H1 (cell line): Measurements from ENCODE around the gene ZNF532. TPM values are rescaled to one million over a fixed set of nuclear protein-coding genes. Genes with fewer than 3 reads are reported as not detected.

Experiments
- CTCF ChIA-PET: fragments of 300-600 bp; sonication (Branson Sonifier 250); formaldehyde crosslinking; loops from one replicate; lab custom pipeline; 2021; ENCODE audit not compliant: partially characterized antibody; lab: Charles Lee
- POLR2A ChIA-PET: fragments of 300-600 bp; sonication (Branson Sonifier 250); formaldehyde crosslinking; loops from one replicate; lab custom pipeline; 2021; ENCODE audit warnings: inconsistent platforms; ENCODE audit not compliant: partially characterized antibody; lab: Charles Lee
- DNase-seq, 2 experiments: peaks; one replicate each; pipeline versions ENCODE4 v3.0.0 to v3.0.0-alpha.2; 2010 to 2022; ENCODE audit warnings: low spot score in 2 of 2, low read depth in 1 of 2, mixed read lengths in 1 of 2
- FAIRE-seq: peaks from 2 replicates; lab custom pipeline; 2011; peaks lifted over from hg19 to GRCh38; lab: Jason Lieb, UNC
- H2AFZ ChIP-seq: 2 replicates; pipeline ENCODE4 v1.8.1; 2012; ENCODE audit warnings: low read length, inconsistent platforms
- H2AK5ac ChIP-seq: 2 replicates; pipeline ENCODE4 v1.6.1; 2013; ENCODE audit warnings: low read depth, low read length
- H2BK120ac ChIP-seq: replicated peaks from 2 replicates; pipeline ENCODE3; 2013; ENCODE audit warnings: low read depth, low read length, inconsistent platforms
- H2BK12ac ChIP-seq: 2 replicates; pipeline ENCODE4 v1.6.1; 2013; ENCODE audit warnings: low read depth, low read length
- H2BK15ac ChIP-seq: 2 replicates; pipeline ENCODE4 v1.6.1; 2013; ENCODE audit warnings: low read length
- H2BK20ac ChIP-seq: 2 replicates; pipeline ENCODE4 v1.6.1; 2013; ENCODE audit warnings: low read length
- H2BK5ac ChIP-seq: 2 replicates; pipeline ENCODE4 v1.6.1; 2013; ENCODE audit warnings: low read depth, low read length
- H3K14ac ChIP-seq: 2 replicates; pipeline ENCODE4 v1.6.1; 2013; ENCODE audit warnings: inconsistent platforms; ENCODE audit not compliant: insufficient read length
- H3K18ac ChIP-seq: 2 replicates; pipeline ENCODE4 v1.6.1; 2013; ENCODE audit warnings: low read length; ENCODE audit errors: extremely low read depth
- H3K23ac ChIP-seq: 2 replicates; pipeline ENCODE4 v1.6.1; 2013; ENCODE audit warnings: inconsistent platforms; ENCODE audit not compliant: insufficient read length
- H3K23me2 ChIP-seq: 2 replicates; pipeline ENCODE4 v1.6.1; 2013; ENCODE audit warnings: low read depth, low read length
- H3K27ac ChIP-seq: 2 replicates; pipeline ENCODE4 v1.6.1; 2011; ENCODE audit warnings: low read depth, low read length, inconsistent platforms
- H3K27me3 ChIP-seq, 4 experiments: replicated peaks in 1 of 4; 1 replicate in 1 of 4; 2 replicates in 3 of 4; pipeline versions ENCODE4 v1.6.1 to v1.8.1; 2011 to 2013; ENCODE audit warnings: low read length in 3 of 4, mild to moderate bottlenecking in 3 of 4, inconsistent platforms in 2 of 4, mixed read lengths in 2 of 4, moderate library complexity in 1 of 4; ENCODE audit not compliant: control insufficient read depth in 3 of 4, insufficient read depth in 3 of 4; ENCODE audit errors: extremely low read depth in 1 of 4
- H3K36me3 ChIP-seq, 4 experiments: 2 replicates each; pipeline versions ENCODE4 v1.6.1 to v1.8.1; 2011 to 2013; ENCODE audit warnings: mild to moderate bottlenecking in 4 of 4, low read length in 3 of 4, moderate library complexity in 2 of 4, control low read depth in 1 of 4, inconsistent platforms in 1 of 4; ENCODE audit not compliant: insufficient read depth in 4 of 4, control insufficient read depth in 2 of 4
- H3K4ac ChIP-seq: replicated peaks from 2 replicates; pipeline ENCODE3; 2013; ENCODE audit warnings: low read length, low read depth, mixed read lengths, inconsistent platforms; ENCODE audit not compliant: insufficient read length
- H3K4me1 ChIP-seq, 4 experiments: replicated peaks in 1 of 4; 1 replicate in 1 of 4; 2 replicates in 3 of 4; pipeline versions ENCODE4 v1.6.1 to v1.8.1; 2011 to 2013; ENCODE audit warnings: low read length in 3 of 4, inconsistent platforms in 2 of 4, mixed read lengths in 1 of 4; ENCODE audit not compliant: insufficient read depth in 4 of 4, control insufficient read depth in 3 of 4
- H3K4me2 ChIP-seq, 2 experiments: 2 replicates each; pipeline versions ENCODE4 v1.6.1 to v1.8.1; 2011 to 2013; ENCODE audit warnings: low read depth in 2 of 2, low read length in 2 of 2, control low read depth in 1 of 2, inconsistent platforms in 1 of 2, mild to moderate bottlenecking in 1 of 2; ENCODE audit not compliant: insufficient read depth in 1 of 2
- H3K4me3 ChIP-seq, 4 experiments: fragments of 200-600, 300-600 bp in 1 of 4; sonication (generic), shearing (Covaris generic), sonication (Bioruptor Twin) in 1 of 4; 2 replicates each; pipeline versions ENCODE4 v1.5.1 to v1.8.1; 2011 to 2016; ENCODE audit warnings: low read length in 4 of 4, low read depth in 3 of 4, control low read depth in 2 of 4, inconsistent platforms in 2 of 4, mild to moderate bottlenecking in 2 of 4, mixed read lengths in 1 of 4, moderate library complexity in 1 of 4; ENCODE audit not compliant: insufficient read depth in 2 of 4; ENCODE audit errors: extremely low read depth in 1 of 4
- H3K56ac ChIP-seq: replicated peaks from 2 replicates; pipeline ENCODE3; 2013; ENCODE audit warnings: low read depth, mild to moderate bottlenecking, mixed read lengths, low read length, inconsistent platforms; ENCODE audit not compliant: insufficient read length
- H3K79me1 ChIP-seq: 2 replicates; pipeline ENCODE4 v1.6.1; 2013; ENCODE audit warnings: low read depth, low read length, control low read depth
- H3K79me2 ChIP-seq, 2 experiments: 2 replicates each; pipeline versions ENCODE4 v1.6.1 to v1.8.1; 2012 to 2013; ENCODE audit warnings: low read length in 2 of 2, mild to moderate bottlenecking in 2 of 2, inconsistent platforms in 1 of 2; ENCODE audit not compliant: insufficient read depth in 2 of 2, control insufficient read depth in 1 of 2
- H3K9ac ChIP-seq, 4 experiments: replicated peaks in 1 of 4; 1 replicate in 1 of 4; 2 replicates in 3 of 4; pipeline versions ENCODE4 v1.6.1 to v1.8.1; 2011 to 2013; ENCODE audit warnings: low read depth in 3 of 4, low read length in 3 of 4, control low read depth in 2 of 4, mild to moderate bottlenecking in 2 of 4, moderate library complexity in 2 of 4, inconsistent platforms in 1 of 4; ENCODE audit errors: extremely low read depth in 1 of 4
- H3K9me3 ChIP-seq, 2 experiments: 2 replicates each; pipeline versions ENCODE4 v1.6.1 to v1.8.1; 2012 to 2013; ENCODE audit warnings: mild to moderate bottlenecking in 2 of 2, moderate library complexity in 2 of 2, control low read depth in 1 of 2, inconsistent platforms in 1 of 2, low read depth in 1 of 2, low read length in 1 of 2, mixed read lengths in 1 of 2; ENCODE audit not compliant: insufficient read depth in 2 of 2
- H4K20me1 ChIP-seq, 2 experiments: replicated peaks in 1 of 2; 2 replicates each; pipeline versions ENCODE3 to v1.8.1; 2011 to 2013; ENCODE audit warnings: inconsistent platforms in 2 of 2, low read length in 2 of 2, mild to moderate bottlenecking in 1 of 2; ENCODE audit not compliant: insufficient read depth in 2 of 2, control insufficient read depth in 1 of 2
- H4K5ac ChIP-seq: 2 replicates; pipeline ENCODE4 v1.6.1; 2013; ENCODE audit warnings: low read length, low read depth, mixed read lengths, inconsistent platforms; ENCODE audit not compliant: insufficient read length
- H4K8ac ChIP-seq: 2 replicates; pipeline ENCODE4 v1.8.0; 2013; ENCODE audit warnings: mild to moderate bottlenecking, moderate library complexity, low read length, inconsistent platforms; ENCODE audit not compliant: insufficient read depth; ENCODE audit errors: extremely low read depth
- H4K91ac ChIP-seq: replicated peaks from 2 replicates; pipeline ENCODE3; 2013; ENCODE audit warnings: low read length, mixed read lengths, inconsistent platforms; ENCODE audit not compliant: insufficient read length
- ASH2L ChIP-seq: fragments of 200-600, 300-600 bp; sonication (generic); IDR thresholded peaks from one replicate; pipeline ENCODE4 v1.7.1; 2017; ENCODE audit warnings: low read length
- FOSL1 ChIP-seq: IDR thresholded peaks from 2 replicates; pipeline ENCODE4 v1.6.1; 2011; ENCODE audit warnings: mild to moderate bottlenecking, low read depth, low read length, moderate library complexity; ENCODE audit not compliant: insufficient read depth
- GTF2F1 ChIP-seq: IDR thresholded peaks from 2 replicates; pipeline ENCODE4 v1.6.1; 2012; ENCODE audit warnings: low read depth, low read length, improper control_type of control experiment, borderline replicate concordance
- JUN ChIP-seq: IDR thresholded peaks from 2 replicates; pipeline ENCODE4 v1.6.1; 2011; ENCODE audit warnings: low read depth, mild to moderate bottlenecking, improper control_type of control experiment, low read length
- KDM1A ChIP-seq: fragments of 200-600, 300-600 bp; sonication (generic); IDR thresholded peaks from 2 replicates; pipeline ENCODE4 v1.7.1; 2016; ENCODE audit warnings: mild to moderate bottlenecking, low read length, borderline replicate concordance
- KDM4A ChIP-seq: IDR thresholded peaks from one replicate; pipeline ENCODE4 v1.7.1; 2012; ENCODE audit warnings: low read depth, mild to moderate bottlenecking, moderate library complexity, low read length, inconsistent platforms; ENCODE audit not compliant: severe bottlenecking
- POU5F1 ChIP-seq: IDR thresholded peaks from 2 replicates; pipeline ENCODE4 v1.6.1; 2011; ENCODE audit warnings: low read depth, mild to moderate bottlenecking, low read length, moderate library complexity
- RAD21 ChIP-seq, 2 experiments: IDR thresholded peaks in 1 of 2; conservative IDR thresholded peaks in 1 of 2; 2 replicates each; pipeline ENCODE4 v1.6.1; 2011; ENCODE audit warnings: low read depth in 2 of 2, low read length in 2 of 2, improper control_type of control experiment in 1 of 2, inconsistent platforms in 1 of 2, mild to moderate bottlenecking in 1 of 2, moderate library complexity in 1 of 2
- RNF2 ChIP-seq: fragments of 200-900, 300-1000 bp; sonication (generic); IDR thresholded peaks from 2 replicates; pipeline ENCODE4 v1.7.1; 2016; ENCODE audit warnings: borderline replicate concordance, low read depth, mild to moderate bottlenecking, antibody characterized with exemption, low read length; ENCODE audit not compliant: poor library complexity, severe bottlenecking; ENCODE audit errors: missing control alignments
- SIRT6 ChIP-seq: IDR thresholded peaks from one replicate; pipeline ENCODE4 v1.7.1; 2012; ENCODE audit warnings: low read length, inconsistent platforms
- TAF1 ChIP-seq: IDR thresholded peaks from 2 replicates; pipeline ENCODE4 v1.6.1; 2011; ENCODE audit warnings: mild to moderate bottlenecking, low read depth, low read length
- TAF7 ChIP-seq: optimal IDR thresholded peaks from 2 replicates; pipeline ENCODE3; 2011; ENCODE audit warnings: low read depth, mild to moderate bottlenecking, inconsistent platforms, low read length, moderate library complexity, borderline replicate concordance
- whole genome bisulfite sequencing, 2 experiments: shearing (Covaris generic) in 1 of 2; methylation state at CpG; one replicate each; pipeline versions ENCODE4 v1.1.6 to v1.1.7; 2013 to 2015; ENCODE audit warnings: low lambda C conversion rate in 2 of 2, mixed read lengths in 2 of 2, inconsistent platforms in 1 of 2, low coverage in 1 of 2, missing lambda C conversion rate in 1 of 2; ENCODE audit not compliant: insufficient replicate concordance in 2 of 2, insufficient coverage in 1 of 2, insufficient read length in 1 of 2; ENCODE audit errors: extremely low coverage in 1 of 2, missing lambda C conversion rate in 1 of 2; 5-methylcytosine and 5-hydroxymethylcytosine counted together
- polyA plus RNA-seq, 7 experiments: library from polyadenylated mRNA; depleted of rRNA in 3 of 7; stranded (reverse) in 5 of 7; unstranded in 2 of 7; fragments of >200 nt in 5 of 7; fragments of 200-250 nt in 2 of 7; gene quantifications; 1 replicate in 5 of 7; 2 replicates in 1 of 7; 4 replicates in 1 of 7; pipeline versions ENCODE4 v1.2.1 to v1.2.3, GENCODE V29; 2011 to 2013; ENCODE audit warnings: missing spikeins in 2 of 7, mixed read lengths in 2 of 7
- total RNA-seq: library from RNA; stranded (reverse); fragmentation: NEBNext Ultra II Directional; extraction: Animal tissue kit (Norgen Biotek cat#: 25700); gene quantifications from 2 replicates; pipeline ENCODE4 v1.2.1, GENCODE V29; 2021

Gene ZNF532
- total and polyA plus RNA-seq, 2 of the 8 experiments (the other 6 are each of a cell fraction or from before 2014, with no cell fraction given), result 143 to 240 TPM

DNA sequence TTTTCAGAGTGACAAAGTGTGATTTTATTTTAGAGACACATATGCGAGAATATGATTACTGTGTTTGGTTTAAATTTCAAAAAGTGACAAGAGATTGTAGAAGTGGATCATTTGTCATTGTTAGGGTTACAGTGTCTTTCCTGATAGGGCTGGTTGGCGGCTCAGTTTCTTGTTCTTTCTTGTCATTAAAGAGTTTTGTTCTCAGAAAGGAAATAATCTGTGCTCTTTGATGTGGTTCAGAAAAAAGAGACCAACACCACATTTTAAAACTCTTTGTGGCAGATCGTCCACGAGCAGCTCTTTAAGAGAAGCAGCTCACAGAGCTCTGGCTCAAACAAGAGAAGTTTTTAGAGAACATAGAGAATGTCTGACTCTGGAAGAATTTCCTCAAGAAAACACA, 45.6 kb upstream of the ZNF532 start:
- Histone ChIP-seq H3K18ac (no peak overlapping the region), H2BK5ac (no peak overlapping the region), H3K23me2 (no peaks in the 10 kb centered on the region), H4K5ac (no peak overlapping the region), H3K9ac (no peak overlapping the region), H3K4ac (no peak overlapping the region), H2AK5ac (no peak overlapping the region), H3K36me3 (no peaks in the 10 kb centered on the region), H3K56ac (no peak overlapping the region), H3K27ac (no peak overlapping the region), H3K4me2 (no peak overlapping the region), H2BK12ac (no peak overlapping the region), H3K4me3 (no peak overlapping the region), H2BK120ac (no peak overlapping the region), H3K23ac (no peak overlapping the region), H3K79me1 (no peaks in the 10 kb centered on the region), H2BK20ac (no peak overlapping the region), H3K9me3 (no peaks in the 10 kb centered on the region), H4K20me1 (no peaks in the 10 kb centered on the region), H2AFZ (no peak overlapping the region; the same call in 1 of the 2 replicates), H3K79me2 (no peaks in the 10 kb centered on the region), H3K27me3 (no peaks in the 10 kb centered on the region), H3K14ac (no peak overlapping the region), H2BK15ac (no peak overlapping the region), H4K91ac (no peak overlapping the region), H3K4me1 (peaks cover 0 to 5% (median 4%) of the 10 kb centered on the region in 4 experiments; a peak in 2 of 7 replicates), H4K8ac (no peak overlapping the region)
- no peak for FAIRE-seq
- POLR2A ChIA-PET, result no interaction called here
- TF ChIP-seq JUN (no peak), ASH2L (no peak), POU5F1 (no peak), SIRT6 (no peak), RNF2 (no peak), GTF2F1 (no peak), TAF1 (no peak), RAD21 (IDR thresholded peaks at IDR 0.05 in 1 of 2, conservative IDR thresholded peaks at IDR 0.05 in 1 of 2; ENCODE audit: low read depth in 2 of 2, low read length in 2 of 2) (no peak), KDM4A (no peak), KDM1A (no peak), TAF7 (no peak), FOSL1 (no peak)
- CTCF ChIA-PET, result interaction anchor here (2.5 kb wide), 1 partner anchor 37 kb away, joined by 9 read pairs; no protein-coding TSS in a partner anchor
- no peak for DNase-seq
- WGBS, 2 experiments, result 83% methylated on average over 4 of the region's 4 CpGs; no CpG with 5 or more reads in 1 of the 2 experiments
